Measurements from ENCODE around the gene CARMIL3. TPM values are rescaled to one million over a fixed set of nuclear protein-coding genes. Genes with fewer than 3 reads are reported as not detected.

CARMIL3 gene
- total and polyA plus RNA-seq, 2 experiments from 2014 or later: 3.7 to 11.8 TPM

- no peak for TF ChIP-seq NANOG (IDR thresholded peaks at IDR 0.05; ENCODE audit: borderline replicate concordance)
- TF ChIP-seq ZNF331 (CRISPR knock-in tag; IDR thresholded peaks at IDR 0.05; ENCODE audit: low read depth): no peak
- TF ChIP-seq POLR2AphosphoS5 (IDR thresholded peaks at IDR 0.05; ENCODE audit: low read depth): no peak
- TF ChIP-seq ETS1 (IDR thresholded peaks at IDR 0.05): no peak
- TF ChIP-seq EZH2 (IDR thresholded peaks at IDR 0.05; ENCODE audit: low read depth, unreplicated experiment): no peak
- no peak for TF ChIP-seq JUNB (IDR thresholded peaks at IDR 0.05; ENCODE audit: unreplicated experiment)
- no peak for TF ChIP-seq ZNF114 (CRISPR knock-in tag; IDR thresholded peaks at IDR 0.05)
- no peak for TF ChIP-seq CTCF (conservative IDR thresholded peaks at IDR 0.05; ENCODE audit: low read depth in 2 of 2)
- TF ChIP-seq ZNF462 (CRISPR knock-in tag; IDR thresholded peaks at IDR 0.05): no peak
- no peak for TF ChIP-seq REST (IDR thresholded peaks at IDR 0.05; ENCODE audit: unreplicated experiment)
- no peak for TF ChIP-seq CREB1 (CRISPR knock-in tag; IDR thresholded peaks at IDR 0.05; ENCODE audit: low read depth)
- no peak for TF ChIP-seq STAT1 (IDR thresholded peaks at IDR 0.05; ENCODE audit: unreplicated experiment)
- TF ChIP-seq EZH2phosphoT487 (IDR thresholded peaks at IDR 0.05; ENCODE audit: unreplicated experiment): no peak
- H3K4me3 ChIP-seq: no peak within 1 kb of the TSS
- H3F3A ChIP-seq (replicated peaks; ENCODE audit: low read depth): no peaks in the 10 kb centered on the region
- Mint-ChIP-seq H3K4me1 (peaks cover 4% of the 10 kb centered on the region; the same call in 2 of the 3 replicates), H3K9me3 (no peaks in the 10 kb centered on the region), H3K27me3 (ENCODE audit: insufficient read depth, low read depth, poor library complexity) (peaks cover 7% of the 10 kb centered on the region), H3K36me3 (ENCODE audit: low read depth) (no peaks in the 10 kb centered on the region), H3K27ac (no peak within 1 kb of the TSS; the same call in 1 of the 2 replicates), H3K4me3 (no peak within 1 kb of the TSS)
- DNase-seq (ENCODE audit: low spot score) (no peak), ATAC-seq (no peak)
- H3K27me3 ChIP-seq (ENCODE audit: insufficient read depth): no peaks in the 10 kb centered on the region
- no peak within 1 kb of the TSS for H3K27ac ChIP-seq (ENCODE audit: low read depth)
- no peaks in the 10 kb centered on the region for H3K79me2 ChIP-seq (replicated peaks; ENCODE audit: insufficient read depth)
- no peaks in the 10 kb centered on the region for H3K4me1 ChIP-seq (ENCODE audit: insufficient read depth)
- no peak within 1 kb of the TSS for H3K4me2 ChIP-seq
- H3K36me3 ChIP-seq (ENCODE audit: insufficient read depth): no peaks in the 10 kb centered on the region
- H2AFZ ChIP-seq: no peak within 1 kb of the TSS
- no peaks in the 10 kb centered on the region for H4K20me1 ChIP-seq (replicated peaks; ENCODE audit: insufficient read depth)
- no peaks in the 10 kb centered on the region for H3K9me2 ChIP-seq (ENCODE audit: insufficient read depth)
Observed at GRCh38 chr14:24071144-24071697, 19.4 kb downstream of the CARMIL3 start, which contains the start of gene CPNE6. Gene CPNE6 (plus strand): TSS chr14:24071562. CDS start chr14:24072937, 1,375 bp downstream.
